ENCODE results near the gene TBX15. TPM values are rescaled to one million over a fixed set of nuclear protein-coding genes. Genes with fewer than 3 reads are reported as not detected.

TBX15 gene
- total RNA-seq, 1 experiment from 2014 or later, result 1.9 TPM

GRCh38 chr1:118859999-118860398 is 128.1 kb downstream of the TBX15 start:
- BruUV-seq (replicated peaks), result no TSS peak
- POLR2A ChIA-PET, result no interaction called here
- H3K4me3 ChIP-seq (ENCODE audit: low read depth in 2 of 2, low read length in 2 of 2), result no peak overlapping the region
- CTCF ChIA-PET, result no interaction called here
- ATAC-seq (no peak), DNase-seq (ENCODE audit: low read depth, low spot score) (no peak)
- no peaks in the 10 kb centered on the region for H3K4me1 ChIP-seq (ENCODE audit: control insufficient read depth, insufficient read depth, low read length)
- H3K27me3 ChIP-seq (ENCODE audit: control insufficient read depth, insufficient read depth, low read length), result no peaks in the 10 kb centered on the region
- intact Hi-C loops (cut with micrococcal nuclease; ENCODE audit: unreplicated experiment) (no loop called here), in situ Hi-C loops (cut with HindIII; ENCODE audit: low pct_unique_long_range_greater_than_20kb, low sequenced_read_pairs) (no loop called here)
- no peaks in the 10 kb centered on the region for H3K9me3 ChIP-seq (ENCODE audit: control insufficient read depth, insufficient read depth, low read depth, low read length)
- no peak overlapping the region for H3K27ac ChIP-seq (ENCODE audit: low read length)
- TF ChIP-seq TCF7L2 (IDR thresholded peaks at IDR 0.05; ENCODE audit: low read depth, low read length), result no peak
- no peaks in the 10 kb centered on the region for H3K36me3 ChIP-seq (ENCODE audit: control insufficient read depth, insufficient read depth, low read length)

DNA sequence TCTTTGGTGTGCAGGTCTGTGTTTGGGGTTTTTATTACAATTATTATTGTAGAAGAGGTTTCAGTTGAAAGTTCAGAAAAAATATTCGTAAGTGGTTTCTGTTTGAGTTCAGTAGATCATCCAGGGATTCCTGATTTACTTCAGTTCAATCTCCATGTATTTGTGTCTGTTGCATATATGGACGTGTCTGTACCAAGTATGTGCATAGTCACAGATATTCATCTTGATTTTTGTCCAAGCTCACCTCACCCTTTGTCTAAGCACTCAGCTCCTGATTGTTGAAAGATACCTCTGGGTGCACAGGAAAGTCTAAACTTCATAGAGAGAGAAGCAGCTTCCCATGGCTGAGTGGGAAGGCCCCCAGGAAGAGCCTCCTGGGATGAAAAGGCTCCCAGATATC is 141.7 kb downstream of the TBX15 start:
- CTCF ChIA-PET, result no interaction called here
- POLR2A ChIA-PET, result no interaction called here
- Histone ChIP-seq H3K27ac (ENCODE audit: low read length) (no peak overlapping the region), H3K9me3 (ENCODE audit: control insufficient read depth, insufficient read depth, low read depth, low read length) (no peaks in the 10 kb centered on the region), H3K36me3 (ENCODE audit: control insufficient read depth, insufficient read depth, low read length) (no peaks in the 10 kb centered on the region), H3K4me1 (ENCODE audit: control insufficient read depth, insufficient read depth, low read length) (no peaks in the 10 kb centered on the region), H3K27me3 (ENCODE audit: control insufficient read depth, insufficient read depth, low read length) (no peaks in the 10 kb centered on the region), H3K4me3 (ENCODE audit: low read depth in 2 of 2, low read length in 2 of 2) (no peak overlapping the region)
- DNase-seq (ENCODE audit: low read depth, low spot score) (no peak), ATAC-seq (no peak)
- no TSS peak for BruUV-seq (replicated peaks)
- in situ Hi-C loops (cut with HindIII; ENCODE audit: low pct_unique_long_range_greater_than_20kb, low sequenced_read_pairs), result no loop called here
- intact Hi-C loops (cut with micrococcal nuclease; ENCODE audit: unreplicated experiment), result no loop called here
- TF ChIP-seq POLR2AphosphoS5 (IDR thresholded peaks at IDR 0.05; ENCODE audit: low read depth, low read length), result no peak
- no peak for TF ChIP-seq TCF7L2 (IDR thresholded peaks at IDR 0.05; ENCODE audit: low read depth, low read length)
- TF ChIP-seq REST (IDR thresholded peaks at IDR 0.05; ENCODE audit: insufficient read depth in 1 of 2, low read depth in 2 of 2, low read length in 1 of 2), result no peak
- TF ChIP-seq, protein P1, sequence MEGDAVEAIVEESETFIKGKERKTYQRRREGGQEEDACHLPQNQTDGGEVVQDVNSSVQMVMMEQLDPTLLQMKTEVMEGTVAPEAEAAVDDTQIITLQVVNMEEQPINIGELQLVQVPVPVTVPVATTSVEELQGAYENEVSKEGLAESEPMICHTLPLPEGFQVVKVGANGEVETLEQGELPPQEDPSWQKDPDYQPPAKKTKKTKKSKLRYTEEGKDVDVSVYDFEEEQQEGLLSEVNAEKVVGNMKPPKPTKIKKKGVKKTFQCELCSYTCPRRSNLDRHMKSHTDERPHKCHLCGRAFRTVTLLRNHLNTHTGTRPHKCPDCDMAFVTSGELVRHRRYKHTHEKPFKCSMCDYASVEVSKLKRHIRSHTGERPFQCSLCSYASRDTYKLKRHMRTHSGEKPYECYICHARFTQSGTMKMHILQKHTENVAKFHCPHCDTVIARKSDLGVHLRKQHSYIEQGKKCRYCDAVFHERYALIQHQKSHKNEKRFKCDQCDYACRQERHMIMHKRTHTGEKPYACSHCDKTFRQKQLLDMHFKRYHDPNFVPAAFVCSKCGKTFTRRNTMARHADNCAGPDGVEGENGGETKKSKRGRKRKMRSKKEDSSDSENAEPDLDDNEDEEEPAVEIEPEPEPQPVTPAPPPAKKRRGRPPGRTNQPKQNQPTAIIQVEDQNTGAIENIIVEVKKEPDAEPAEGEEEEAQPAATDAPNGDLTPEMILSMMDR (IDR thresholded peaks at IDR 0.05), result no peak
- no peak for TF ChIP-seq SIN3A (IDR thresholded peaks at IDR 0.05; ENCODE audit: borderline replicate concordance, insufficient read depth, low read depth, low read length)

DNA sequence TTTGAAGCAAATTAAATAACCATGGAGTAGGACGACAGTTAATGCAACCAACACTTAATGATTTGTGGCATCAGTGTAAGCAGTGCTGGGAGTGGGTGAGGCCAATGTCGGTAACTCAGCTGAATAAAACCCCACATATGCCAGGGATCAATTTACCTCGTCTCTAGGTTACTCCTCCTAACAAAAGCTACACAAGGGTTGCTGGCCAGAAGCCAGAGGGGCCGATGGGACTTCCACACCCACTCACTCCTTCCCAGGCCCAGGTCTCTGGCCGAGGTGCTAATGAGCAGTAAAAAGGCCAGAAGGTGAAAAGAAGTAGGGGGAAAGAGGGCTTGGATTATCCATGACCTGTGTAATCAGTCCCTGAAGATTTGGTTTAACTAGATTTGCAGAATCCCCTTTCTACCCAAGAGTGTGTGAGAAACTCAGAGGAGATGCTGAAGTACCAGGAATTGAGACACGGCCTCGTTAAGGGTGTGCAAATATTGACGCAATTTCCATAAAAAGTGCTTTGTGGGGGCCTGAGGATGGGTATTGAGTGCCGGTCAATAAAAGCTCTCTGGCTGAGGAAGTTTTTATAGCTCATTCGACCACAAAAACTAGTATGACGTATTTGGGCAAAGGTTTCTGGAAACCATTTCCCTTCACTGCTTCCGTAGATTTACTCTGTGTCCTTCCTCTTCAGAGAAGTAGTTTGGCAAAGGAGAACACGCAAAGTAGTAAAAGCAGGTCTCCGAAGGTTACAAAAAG is 145.5 kb downstream of the TBX15 start:
- ChIA-PET CTCF (no interaction called here), POLR2A (no interaction called here)
- ATAC-seq (no peak), DNase-seq (ENCODE audit: low read depth, low spot score) (no peak)
- Histone ChIP-seq H3K4me3 (ENCODE audit: low read depth in 2 of 2, low read length in 2 of 2) (no peak overlapping the region), H3K27me3 (ENCODE audit: control insufficient read depth, insufficient read depth, low read length) (no peaks in the 10 kb centered on the region), H3K9me3 (ENCODE audit: control insufficient read depth, insufficient read depth, low read depth, low read length) (no peaks in the 10 kb centered on the region), H3K36me3 (ENCODE audit: control insufficient read depth, insufficient read depth, low read length) (no peaks in the 10 kb centered on the region), H3K4me1 (ENCODE audit: control insufficient read depth, insufficient read depth, low read length) (no peaks in the 10 kb centered on the region), H3K27ac (ENCODE audit: low read length) (no peak overlapping the region)
- in situ Hi-C loops (cut with HindIII; ENCODE audit: low pct_unique_long_range_greater_than_20kb, low sequenced_read_pairs) (no loop called here), intact Hi-C loops (cut with micrococcal nuclease; ENCODE audit: unreplicated experiment) (no loop called here)
- TF ChIP-seq, protein P1 (IDR thresholded peaks at IDR 0.05), result no peak
- no peak for TF ChIP-seq REST (IDR thresholded peaks at IDR 0.05; ENCODE audit: insufficient read depth in 1 of 2, low read depth in 2 of 2, low read length in 1 of 2)
- TF ChIP-seq TCF7L2 (IDR thresholded peaks at IDR 0.05; ENCODE audit: low read depth, low read length), result no peak
- no peak for TF ChIP-seq SIN3A (IDR thresholded peaks at IDR 0.05; ENCODE audit: borderline replicate concordance, insufficient read depth, low read depth, low read length)
- TF ChIP-seq POLR2AphosphoS5 (IDR thresholded peaks at IDR 0.05; ENCODE audit: low read depth, low read length), result no peak
- no TSS peak for BruUV-seq (replicated peaks)
